GM23248 (cell line): ENCODE data around the gene SNAP23. TPM values are rescaled to one million over a fixed set of nuclear protein-coding genes. Genes with fewer than 3 reads are reported as not detected.
"Not testable (repeated sequence)": the region's sequence is repeated elsewhere in the genome, so short reads cannot be mapped to it uniquely, and the experiment has no call there.

Experiments
- DNase-seq: peaks from one replicate; pipeline ENCODE4 v3.0.0-alpha.2; 2015
- H2AFZ ChIP-seq: fragments of 200-600 bp; sonication (generic); 2 replicates; pipeline ENCODE4 v1.6.1; 2016; ENCODE audit warnings: antibody characterized with exemption
- H3F3A ChIP-seq: fragments of 200-600 bp; sonication (generic); 2 replicates; pipeline ENCODE4 v1.6.1; 2016; ENCODE audit warnings: mild to moderate bottlenecking, antibody characterized with exemption, mixed run types; ENCODE audit not compliant: insufficient read depth
- H3K27ac ChIP-seq: fragments of 200-600 bp; sonication (generic); 2 replicates; pipeline ENCODE4 v1.5.1; 2016; ENCODE audit warnings: mild to moderate bottlenecking
- H3K27me3 ChIP-seq: fragments of 200-600 bp; sonication (generic); replicated peaks from 2 replicates; pipeline ENCODE4 v1.6.1; 2016; ENCODE audit warnings: mild to moderate bottlenecking; ENCODE audit not compliant: insufficient read depth
- H3K36me3 ChIP-seq: fragments of 200-600 bp; sonication (generic); 2 replicates; pipeline ENCODE4 v1.6.1; 2016; ENCODE audit warnings: low read depth, mild to moderate bottlenecking
- H3K4me1 ChIP-seq: fragments of 200-600 bp; sonication (generic); 2 replicates; pipeline ENCODE4 v1.6.1; 2016; ENCODE audit warnings: mild to moderate bottlenecking; ENCODE audit not compliant: insufficient read depth
- H3K4me2 ChIP-seq: fragments of 200-600 bp; sonication (generic); one replicate; pipeline ENCODE4 v1.6.1; 2016; ENCODE audit warnings: mild to moderate bottlenecking; ENCODE audit not compliant: unreplicated experiment
- H3K4me3 ChIP-seq: fragments of 200-600 bp; sonication (generic); 2 replicates; pipeline ENCODE4 v1.5.1; 2016; ENCODE audit warnings: mild to moderate bottlenecking
- H3K79me2 ChIP-seq: fragments of 200-600 bp; sonication (generic); 2 replicates; pipeline ENCODE4 v1.6.1; 2016; ENCODE audit warnings: mild to moderate bottlenecking; ENCODE audit not compliant: insufficient read depth
- H3K9ac ChIP-seq: fragments of 200-600 bp; sonication (generic); 2 replicates; pipeline ENCODE4 v1.6.1; 2016; ENCODE audit warnings: mild to moderate bottlenecking
- H3K9me2 ChIP-seq: fragments of 200-600 bp; sonication (generic); 2 replicates; pipeline ENCODE4 v1.6.1; 2016; ENCODE audit warnings: mixed run types, mild to moderate bottlenecking, moderate library complexity; ENCODE audit not compliant: insufficient read depth
- H3K9me3 ChIP-seq: fragments of 200-600 bp; sonication (generic); one replicate; pipeline ENCODE4 v1.6.1; 2017; ENCODE audit warnings: low read depth
- H4K20me1 ChIP-seq: fragments of 200-600 bp; sonication (generic); 2 replicates; pipeline ENCODE4 v1.6.0; 2016; ENCODE audit not compliant: insufficient read depth
- EZH2 ChIP-seq: fragments of 200-600 bp; sonication (generic); IDR thresholded peaks from 2 replicates; pipeline ENCODE4 v1.6.1; 2018; ENCODE audit warnings: antibody characterized with exemption, mild to moderate bottlenecking; ENCODE audit not compliant: insufficient read depth, poor library complexity, severe bottlenecking
- EZH2phosphoT487 ChIP-seq: fragments of 200-600 bp; sonication (generic); IDR thresholded peaks from 2 replicates; pipeline ENCODE4 v1.6.1; 2018; ENCODE audit warnings: antibody characterized with exemption, moderate library complexity, mild to moderate bottlenecking, low read depth; ENCODE audit not compliant: insufficient read depth
- WGBS, 2 experiments: methylation state at CpG; one replicate each; pipeline ENCODE4 v1.1.6; 2015 to 2017; ENCODE audit warnings: low lambda C conversion rate in 2 of 2, low coverage in 1 of 2; ENCODE audit errors: missing lambda C conversion rate in 2 of 2; 5-methylcytosine and 5-hydroxymethylcytosine counted together
- in situ Hi-C: fragments of 300-500 bp; cut with MboI; formaldehyde crosslinking; loops from 2 replicates; pipeline ENCODE4 v1.15.0; 2020
- polyA plus RNA-seq: library from polyadenylated mRNA; unstranded; fragments of >200 nt; fragmentation: Nextera tagmentation; extraction: Ambion mirVana; gene quantifications from 2 replicates; pipeline ENCODE4 v1.2.1, GENCODE V29; 2016
- total RNA-seq: library from RNA; depleted of rRNA; stranded (reverse); fragments of >200 nt; shearing (Covaris generic); gene quantifications from 2 replicates; pipeline ENCODE4 v1.2.3, GENCODE V29; 2014

The SNAP23 gene
- total and polyA plus RNA-seq, 2 experiments from 2014 or later: 57.0 to 61.7 TPM

- H3K79me2 ChIP-seq: peaks cover 93% of the 10 kb centered on the region
Observed at GRCh38 chr15:42549741-42550392, 54.4 kb downstream of the SNAP23 start.

GRCh38 chr15:42553554-42553953, 58.1 kb downstream of the SNAP23 start:
- no peak overlapping the region for H3K27ac ChIP-seq
- H4K20me1 ChIP-seq: no peaks in the 10 kb centered on the region
- H3K27me3 ChIP-seq: no peaks in the 10 kb centered on the region
- no peaks in the 10 kb centered on the region for H3K9me3 ChIP-seq
- no peaks in the 10 kb centered on the region for H3K9me2 ChIP-seq
- peaks cover 6% of the 10 kb centered on the region; the same call in 1 of the 2 replicates for H3K4me1 ChIP-seq
- H3K9ac ChIP-seq: no peak overlapping the region
- no peaks in the 10 kb centered on the region for H3K36me3 ChIP-seq
- in situ Hi-C loops: no loop called here
- no peak overlapping the region for H3K4me2 ChIP-seq
- TF ChIP-seq EZH2phosphoT487: no peak
- no peak for TF ChIP-seq EZH2
- H3K4me3 ChIP-seq: no peak overlapping the region
- no peak for DNase-seq
- H3K79me2 ChIP-seq: peaks cover 70% of the 10 kb centered on the region
- 0 out of 2 replicates have a peak, but pooled peaks cover 4% of the 10 kb centered on the region for H3F3A ChIP-seq
- WGBS, 2 experiments: 96 to 97% methylated on average over 1 of the region's 1 CpG
- H2AFZ ChIP-seq: no peak overlapping the region

More at GRCh38 chr15:42549741-42550392, 54.4 kb downstream of the SNAP23 start:
- peak; percentile 15 for DNase-seq
- no peaks in the 10 kb centered on the region for H3K9me2 ChIP-seq
- peaks cover 11% of the 10 kb centered on the region; the same call in 1 of the 2 replicates for H3F3A ChIP-seq
- H3K9me3 ChIP-seq: no peaks in the 10 kb centered on the region
- H3K9ac ChIP-seq: peak overlapping the region; percentile 92
- H3K4me1 ChIP-seq: peaks cover 24% of the 10 kb centered on the region
- H3K4me2 ChIP-seq: peak overlapping the region; percentile 82
- in situ Hi-C loops: no loop called here
- H4K20me1 ChIP-seq: no peaks in the 10 kb centered on the region
- WGBS, 2 experiments: 48 to 58% methylated on average over 12 of the region's 12 CpGs
- H3K4me3 ChIP-seq: peak overlapping the region; percentile 91
- H3K27me3 ChIP-seq: no peaks in the 10 kb centered on the region
- H3K27ac ChIP-seq: no peak overlapping the region
- peak overlapping the region; percentile 99; the same call in 1 of the 2 replicates for H2AFZ ChIP-seq
- TF ChIP-seq EZH2phosphoT487 (no peak), EZH2 (no peak)
- H3K36me3 ChIP-seq: peaks cover 8% of the 10 kb centered on the region; the same call in 1 of the 2 replicates

GRCh38 chr15:42556550-42557207, 61.2 kb downstream of the SNAP23 start:
- in situ Hi-C loops, H3K9me3 ChIP-seq, H4K20me1 ChIP-seq, H3K4me3 ChIP-seq, H3K9me2 ChIP-seq, H2AFZ ChIP-seq, H3K9ac ChIP-seq, H3F3A ChIP-seq, H3K27ac ChIP-seq, H3K4me2 ChIP-seq, H3K4me1 ChIP-seq, H3K27me3 ChIP-seq: not testable (repeated sequence)
- Histone ChIP-seq H3K36me3 (peaks cover 24% of the 10 kb centered on the region), H3K79me2 (peaks cover 40% of the 10 kb centered on the region)
- peak; percentile 23 for DNase-seq
- 94 to 100% methylated on average over 11 to 12 of the region's 12 CpGs for WGBS, 2 experiments

DNA sequence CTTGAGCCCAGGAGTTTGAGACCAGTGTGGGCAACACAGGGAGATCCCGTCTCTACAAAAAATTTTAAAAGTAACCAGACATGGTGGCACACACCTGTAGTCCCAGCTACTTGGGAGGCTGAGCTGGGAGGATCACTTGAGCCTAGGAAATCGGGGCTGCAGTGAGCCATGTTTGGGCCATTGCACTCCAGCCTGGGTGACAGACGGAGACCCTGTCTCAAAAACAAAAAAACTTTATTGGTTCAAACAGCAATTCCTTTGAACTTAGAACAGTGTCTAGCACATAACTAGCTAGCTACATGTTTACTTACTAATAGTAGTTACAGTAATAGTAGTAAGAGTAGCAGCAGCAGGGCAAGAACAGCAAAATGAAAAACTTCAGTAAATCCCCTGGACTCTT, 63.3 kb downstream of the SNAP23 start:
- in situ Hi-C loops: no loop called here
- H3K27me3 ChIP-seq: no peaks in the 10 kb centered on the region
- H3K4me2 ChIP-seq: no peak overlapping the region
- 94 to 98% methylated on average over 3 of the region's 3 CpGs for WGBS, 2 experiments
- H4K20me1 ChIP-seq: no peaks in the 10 kb centered on the region
- no peak overlapping the region for H3K27ac ChIP-seq
- no peaks in the 10 kb centered on the region for H3K9me3 ChIP-seq
- H3K4me1 ChIP-seq: no peaks in the 10 kb centered on the region
- TF ChIP-seq EZH2 (no peak), EZH2phosphoT487 (no peak)
- DNase-seq: no peak
- no peak overlapping the region for H3K9ac ChIP-seq
- 0 out of 2 replicates have a peak, but pooled peaks cover 4% of the 10 kb centered on the region for H3F3A ChIP-seq
- no peak overlapping the region for H3K4me3 ChIP-seq
- peaks cover 20% of the 10 kb centered on the region for H3K79me2 ChIP-seq
- H2AFZ ChIP-seq: no peak overlapping the region
- H3K9me2 ChIP-seq: no peaks in the 10 kb centered on the region
- peaks cover 32% of the 10 kb centered on the region for H3K36me3 ChIP-seq
